ENCODE data around the gene TIMM22. TPM values are rescaled to one million over a fixed set of nuclear protein-coding genes. Genes with fewer than 3 reads are reported as not detected.

Gene TIMM22
- total and polyA plus RNA-seq, 2 of the 13 experiments (the other 11 are each of a cell fraction or from before 2014, with no cell fraction given): 6.2 to 15.5 TPM

DNA sequence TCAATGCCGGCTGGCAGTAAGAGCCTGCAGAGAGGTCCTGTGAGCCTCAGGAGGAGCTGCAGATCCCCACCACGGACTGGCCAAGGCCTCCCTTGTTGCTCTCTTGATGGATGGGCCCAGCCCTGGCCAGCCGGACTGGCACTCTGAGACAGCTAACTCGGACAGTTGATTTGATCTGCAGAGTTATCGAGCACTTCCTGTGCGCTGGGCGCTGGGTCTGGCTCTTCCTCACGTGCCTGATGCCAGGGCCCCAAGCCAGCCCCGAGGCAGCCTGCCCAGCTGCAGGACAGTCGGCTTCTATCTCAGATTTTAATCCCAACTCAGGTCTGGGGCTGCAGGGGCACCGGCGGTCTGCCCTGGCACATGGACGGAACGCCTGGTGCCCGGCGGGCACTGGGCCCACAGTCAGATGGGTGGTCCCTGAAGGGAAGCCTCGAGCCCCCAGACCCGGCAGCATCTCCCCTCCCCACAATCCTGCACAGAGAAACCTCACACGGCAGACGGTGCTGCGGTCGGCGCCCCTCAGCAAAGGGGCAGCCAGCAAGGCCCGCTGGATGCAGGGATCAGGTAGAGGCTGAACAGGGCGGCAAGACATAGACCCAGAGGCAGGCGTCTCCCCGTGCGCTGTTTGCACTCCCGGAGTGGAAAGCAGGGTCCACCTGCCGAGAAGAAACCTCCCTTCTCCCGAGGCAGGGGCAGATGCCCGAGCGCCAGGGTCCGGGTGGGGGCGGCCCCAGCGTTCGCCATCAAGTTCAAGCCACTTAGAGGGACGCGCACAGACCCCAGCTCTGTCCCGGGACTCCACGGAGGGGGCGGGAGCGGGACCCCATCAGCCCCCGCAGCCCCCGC lies 34.0 kb downstream of the TIMM22 start:
- Histone ChIP-seq H2AFZ (ENCODE audit: low read length) (no peak overlapping the region), H3K9me3 (ENCODE audit: low read length) (no peaks in the 10 kb centered on the region), H3K9ac (ENCODE audit: insufficient read depth, low read depth, low read length) (no peak overlapping the region), H3K4me1 (ENCODE audit: insufficient read depth, low read length) (no peaks in the 10 kb centered on the region; the same call in 1 of the 2 replicates), H3K27ac (ENCODE audit: extremely low read length, insufficient read depth, low read length) (no peak overlapping the region), H3K4me3 (replicated peaks in 1 of 3; ENCODE audit: insufficient read depth in 1 of 3, low read depth in 2 of 3, low read length in 3 of 3) (no peak overlapping the region), H3K79me2 (ENCODE audit: insufficient read depth, low read length) (no peaks in the 10 kb centered on the region), H3K4me2 (ENCODE audit: low read depth, low read length) (no peak overlapping the region), H3K27me3 (ENCODE audit: control insufficient read depth in 1 of 2, insufficient read depth in 2 of 2, low read length in 2 of 2) (no peaks in the 10 kb centered on the region), H3K36me3 (replicated peaks in 1 of 2; ENCODE audit: control insufficient read depth in 1 of 2, insufficient read depth in 2 of 2, low read length in 2 of 2) (0 out of 5 replicates have a peak, but pooled peaks cover 0 to 1% of the 10 kb centered on the region in 2 experiments), H4K20me1 (ENCODE audit: insufficient read depth, low read length) (no peaks in the 10 kb centered on the region)
- TF ChIP-seq ZBTB10 (CRISPR knock-in tag; IDR thresholded peaks at IDR 0.05; ENCODE audit: borderline replicate concordance) (no peak), ATAD3A (CRISPR knock-in tag; IDR thresholded peaks at IDR 0.05) (no peak), NFKB2 (CRISPR knock-in tag; IDR thresholded peaks at IDR 0.05; ENCODE audit: borderline replicate concordance) (no peak), ZNF777 (CRISPR knock-in tag; IDR thresholded peaks at IDR 0.05) (no peak), HCFC1 (IDR thresholded peaks at IDR 0.05; ENCODE audit: low read depth, low read length) (no peak), ZNF747 (CRISPR knock-in tag; IDR thresholded peaks at IDR 0.05; ENCODE audit: borderline replicate concordance) (no peak), ZNF18 (CRISPR knock-in tag; IDR thresholded peaks at IDR 0.05; ENCODE audit: insufficient replicate concordance) (no peak), ZNF292 (CRISPR knock-in tag; IDR thresholded peaks at IDR 0.05; ENCODE audit: borderline replicate concordance, low read depth) (no peak), HOXA3 (CRISPR knock-in tag; IDR thresholded peaks at IDR 0.05) (no peak), SIX4 (CRISPR knock-in tag; IDR thresholded peaks at IDR 0.05) (no peak), KLF11 (CRISPR knock-in tag; IDR thresholded peaks at IDR 0.05) (no peak), RFXAP (CRISPR knock-in tag; IDR thresholded peaks at IDR 0.05; ENCODE audit: borderline replicate concordance) (no peak), YEATS2 (CRISPR knock-in tag; IDR thresholded peaks at IDR 0.05; ENCODE audit: borderline replicate concordance) (no peak), ZNF441 (CRISPR knock-in tag; IDR thresholded peaks at IDR 0.05; ENCODE audit: borderline replicate concordance) (no peak)
- TF ChIP-seq, protein P1, sequence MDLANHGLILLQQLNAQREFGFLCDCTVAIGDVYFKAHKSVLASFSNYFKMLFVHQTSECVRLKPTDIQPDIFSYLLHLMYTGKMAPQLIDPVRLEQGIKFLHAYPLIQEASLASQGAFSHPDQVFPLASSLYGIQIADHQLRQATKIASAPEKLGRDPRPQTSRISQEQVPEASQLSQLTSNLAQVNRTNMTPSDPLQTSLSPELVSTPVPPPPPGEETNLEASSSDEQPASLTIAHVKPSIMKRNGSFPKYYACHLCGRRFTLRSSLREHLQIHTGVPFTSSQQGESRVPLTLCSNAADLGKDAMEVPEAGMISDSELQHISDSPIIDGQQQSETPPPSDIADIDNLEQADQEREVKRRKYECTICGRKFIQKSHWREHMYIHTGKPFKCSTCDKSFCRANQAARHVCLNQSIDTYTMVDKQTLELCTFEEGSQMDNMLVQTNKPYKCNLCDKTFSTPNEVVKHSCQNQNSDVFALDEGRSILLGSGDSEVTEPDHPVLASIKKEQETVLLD (CRISPR knock-in tag; IDR thresholded peaks at IDR 0.05; ENCODE audit: low read depth): no peak
- CTCF ChIA-PET (ENCODE audit: low intra/inter-chr PET ratio, low total read pairs): no interaction called here
- BruUV-seq (replicated peaks): no TSS peak
- 91% methylated on average over 27 of the region's 45 CpGs for WGBS (ENCODE audit: low lambda C conversion rate)
- FAIRE-seq: no peak
- no peak for DNase-seq (ENCODE audit: low spot score)
- POLR2A ChIA-PET: no interaction called here
- in situ Hi-C loops (cut with HindIII; ENCODE audit: extremely low pct_ligation_motif_present, low pct_unique_long_range_greater_than_20kb) (no loop called here), intact Hi-C loops (cut with micrococcal nuclease; ENCODE audit: unreplicated experiment) (no loop called here)
- no peak for ATAC-seq
